Right lobe of liver (tissue), 6 donors: ENCODE data around the gene CFAP298. TPM values are rescaled to one million over a fixed set of nuclear protein-coding genes. Genes with fewer than 3 reads are reported as not detected.
"Not testable (repeated sequence)": the region's sequence is repeated elsewhere in the genome, so short reads cannot be mapped to it uniquely, and the experiment has no call there.

Source experiments
- ATAC-seq, 4 donors: fragments of 200-7000 bp; cut with Tn5 transposase; one replicate each; pipeline ENCODE4 v1.9.1; 2020; ENCODE audit warnings: mild to moderate bottlenecking in 4 of 4, moderate library complexity in 4 of 4
- DNase-seq, 3 donors: peaks; one replicate each; pipeline ENCODE4 v3.0.0-alpha.2; 2020
- H3K27ac ChIP-seq, 3 donors: fragments of 200-600 bp; one replicate each; pipeline ENCODE4 v1.8.0; 2022
- H3K27me3 ChIP-seq, 2 donors: fragments of 200-600 bp; one replicate each; pipeline ENCODE4 v1.8.0; 2022
- H3K36me3 ChIP-seq, 4 donors: fragments of 200-600 bp; sonication (generic) in 1 of 4; one replicate each; pipeline versions ENCODE4 v1.5.1 to v1.8.0; 2017 to 2022; ENCODE audit warnings: control low read depth in 1 of 4
- H3K4me1 ChIP-seq, 4 donors: fragments of 200-600 bp; sonication (generic) in 1 of 4; one replicate each; pipeline versions ENCODE4 v1.5.1 to v1.8.0; 2017 to 2022; ENCODE audit warnings: control low read depth in 1 of 4
- H3K4me3 ChIP-seq, 3 donors: fragments of 200-600 bp; one replicate each; pipeline ENCODE4 v1.8.0; 2022
- H3K9me3 ChIP-seq, 4 donors: fragments of 200-600 bp; sonication (generic) in 1 of 4; one replicate each; pipeline versions ENCODE4 v1.5.1 to v1.8.0; 2017 to 2022; ENCODE audit warnings: control low read depth in 1 of 4
- POLR2A ChIP-seq: fragments of 450-650 bp; IDR thresholded peaks from one replicate; pipeline ENCODE4 v1.6.1; 2017; ENCODE audit warnings: antibody characterized with exemption, mild to moderate bottlenecking
- WGBS: methylation state at CpG from one replicate; pipeline ENCODE4 v1.1.6; 2018; ENCODE audit warnings: low coverage, low lambda C conversion rate; ENCODE audit not compliant: insufficient coverage; ENCODE audit errors: missing lambda C conversion rate; 5-methylcytosine and 5-hydroxymethylcytosine counted together
- intact Hi-C, 2 donors: fragments of 100-400 bp; cut with DNase I; formaldehyde crosslinking; loops; one replicate each; pipeline versions ENCODE4 v1.11.2 to v1.14.1; 2022
- total RNA-seq, 6 experiments: library from RNA; depleted of rRNA in 2 of 6; stranded (reverse); fragments of >200 nt in 2 of 6; fragmentation: NEBNext Ultra II Directional in 3 of 6; extraction: Animal tissue kit (Norgen Biotek cat#: 25700) in 3 of 6; gene quantifications; one replicate each; pipeline versions ENCODE4 v1.1.0 to v1.2.4, GENCODE V29; 2016 to 2023
- TF ChIP-seq, protein P1 (sequence below), 4 donors: fragments of 200-600 bp in 3 of 4; fragments of 450-650 bp in 1 of 4; IDR thresholded peaks; one replicate each; pipeline versions ENCODE4 v1.5.1 to v1.8.0; 2016 to 2022; ENCODE audit warnings: antibody characterized with exemption in 4 of 4, mild to moderate bottlenecking in 2 of 4
- donor health status: DM: no; HTN: yes; CAD: no.
- donor health status: DM: no; HTN: no; CAD: no.
- donor health status: DM: no; HTN: no; CAD: no.
- donor health status: DM: no; HTN: yes; CAD: no.
- donor health status: DM: no; HTN: yes; CAD: no.

Gene CFAP298
- total RNA-seq, 6 experiments from 2014 or later: 8.6 to 15.3 (median 11.6) TPM

- peak overlapping the region; percentile 72 to 76 (median 74) for H3K27ac ChIP-seq
- peaks cover 0 to 11% (median 2%) of the 10 kb centered on the region in 4 donors for H3K36me3 ChIP-seq
- H3K4me3 ChIP-seq: peak overlapping the region; percentile 89 to 94 (median 90)
- intact Hi-C loops: no loop called here
- WGBS: 69% methylated on average over 14 of the region's 16 CpGs
- H3K27me3 ChIP-seq: no peaks in the 10 kb centered on the region
- peaks cover 0 to 5% (median 3%) of the 10 kb centered on the region in 4 donors for H3K4me1 ChIP-seq
- DNase-seq (no peak), ATAC-seq (no peak)
- TF ChIP-seq POLR2A: no peak
- H3K9me3 ChIP-seq: no peaks in the 10 kb centered on the region
Observed at GRCh38 chr21:32613436-32614043, 1.4 kb upstream of the CFAP298 start.

DNA sequence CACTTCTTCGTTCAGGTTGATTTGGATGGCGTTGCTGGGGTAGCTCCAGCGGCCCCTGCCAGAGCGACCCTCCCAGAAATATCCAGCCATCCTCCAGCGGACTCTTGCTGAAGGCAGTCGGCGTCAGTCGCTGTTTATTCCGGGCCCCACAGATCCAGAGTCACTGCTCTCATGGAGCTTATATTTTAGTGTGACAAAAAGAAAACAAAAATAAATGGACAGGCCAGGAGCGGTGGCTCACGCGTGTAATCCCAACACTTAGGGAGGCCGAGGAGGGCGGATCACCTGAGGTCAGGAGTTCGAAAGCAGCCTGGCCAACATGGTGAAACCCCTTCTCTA lies 791 bp upstream of the CFAP298 start:
- Histone ChIP-seq H3K9me3 (no peaks in the 10 kb centered on the region), H3K4me1 (peaks cover 0 to 5% (median 3%) of the 10 kb centered on the region in 4 donors), H3K27ac (peak overlapping the region; percentile 72 to 76 (median 74)), H3K4me3 (peak overlapping the region; percentile 89 to 94 (median 90)), H3K36me3 (peaks cover 0 to 11% (median 2%) of the 10 kb centered on the region in 4 donors), H3K27me3 (no peaks in the 10 kb centered on the region)
- no peak for TF ChIP-seq POLR2A
- TF ChIP-seq, protein P1, sequence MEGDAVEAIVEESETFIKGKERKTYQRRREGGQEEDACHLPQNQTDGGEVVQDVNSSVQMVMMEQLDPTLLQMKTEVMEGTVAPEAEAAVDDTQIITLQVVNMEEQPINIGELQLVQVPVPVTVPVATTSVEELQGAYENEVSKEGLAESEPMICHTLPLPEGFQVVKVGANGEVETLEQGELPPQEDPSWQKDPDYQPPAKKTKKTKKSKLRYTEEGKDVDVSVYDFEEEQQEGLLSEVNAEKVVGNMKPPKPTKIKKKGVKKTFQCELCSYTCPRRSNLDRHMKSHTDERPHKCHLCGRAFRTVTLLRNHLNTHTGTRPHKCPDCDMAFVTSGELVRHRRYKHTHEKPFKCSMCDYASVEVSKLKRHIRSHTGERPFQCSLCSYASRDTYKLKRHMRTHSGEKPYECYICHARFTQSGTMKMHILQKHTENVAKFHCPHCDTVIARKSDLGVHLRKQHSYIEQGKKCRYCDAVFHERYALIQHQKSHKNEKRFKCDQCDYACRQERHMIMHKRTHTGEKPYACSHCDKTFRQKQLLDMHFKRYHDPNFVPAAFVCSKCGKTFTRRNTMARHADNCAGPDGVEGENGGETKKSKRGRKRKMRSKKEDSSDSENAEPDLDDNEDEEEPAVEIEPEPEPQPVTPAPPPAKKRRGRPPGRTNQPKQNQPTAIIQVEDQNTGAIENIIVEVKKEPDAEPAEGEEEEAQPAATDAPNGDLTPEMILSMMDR (IDR thresholded peaks at IDR 0.05): no peak
- intact Hi-C loops: no loop called here
- peak; percentile 23 to 36 (median 29) for ATAC-seq
- DNase-seq: no peak
- 1% methylated on average over 14 of the region's 15 CpGs for WGBS

- Histone ChIP-seq H3K9me3 (no peaks in the 10 kb centered on the region), H3K27me3 (no peaks in the 10 kb centered on the region), H3K4me1 (peaks cover 0 to 5% (median 3%) of the 10 kb centered on the region in 4 donors), H3K4me3 (peak overlapping the region; percentile 89 to 94 (median 90)), H3K27ac (peak overlapping the region; percentile 72 to 76 (median 74)), H3K36me3 (peaks cover 0 to 24% (median 4%) of the 10 kb centered on the region in 4 donors)
- ATAC-seq (peak; percentile 13 to 35 (median 18)), DNase-seq (peak in 1 of 3 donors; percentile 36)
- no peak for TF ChIP-seq POLR2A
- TF ChIP-seq, protein P1 (IDR thresholded peaks at IDR 0.05): no peak
- intact Hi-C loops: no loop called here
- WGBS: 0% methylated on average over 20 of the region's 28 CpGs
Observed at GRCh38 chr21:32611471-32611997, 643 bp downstream of the CFAP298 start.

- H3K36me3 ChIP-seq: peaks cover 0 to 30% (median 4%) of the 10 kb centered on the region in 4 donors
- WGBS: 75% methylated on average over 14 of the region's 17 CpGs
- intact Hi-C loops, H3K27me3 ChIP-seq, ATAC-seq, H3K27ac ChIP-seq, H3K4me1 ChIP-seq, DNase-seq, H3K9me3 ChIP-seq: not testable (repeated sequence)
- peak overlapping the region; percentile 89 to 94 (median 90) for H3K4me3 ChIP-seq
Observed at GRCh38 chr21:32610940-32611339, 1.2 kb downstream of the CFAP298 start.

DNA sequence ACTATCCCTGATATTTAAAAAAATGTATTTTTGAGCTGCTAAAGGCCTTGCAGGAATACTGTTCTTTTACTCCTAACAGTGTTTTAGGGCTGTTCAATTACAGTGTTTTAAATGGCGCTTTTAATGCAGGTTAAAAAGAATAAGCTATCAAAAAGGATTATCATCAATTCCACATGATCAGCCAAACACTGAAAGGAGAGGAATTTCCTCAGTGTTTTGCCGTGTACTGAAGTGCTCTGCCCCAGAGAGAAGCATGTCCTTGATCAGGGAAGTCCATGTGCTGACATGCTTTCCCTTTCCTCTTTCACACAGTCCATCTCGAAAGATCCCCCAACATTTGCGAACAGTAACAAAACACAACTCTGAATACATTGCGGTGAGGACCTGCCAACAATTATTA lies 3.3 kb downstream of the CFAP298 start:
- no peak for ATAC-seq
- intact Hi-C loops: no loop called here
- Histone ChIP-seq H3K27me3 (no peaks in the 10 kb centered on the region), H3K4me1 (peaks cover 0 to 5% (median 3%) of the 10 kb centered on the region in 4 donors), H3K4me3 (no peak overlapping the region), H3K27ac (no peak overlapping the region), H3K36me3 (peaks cover 0 to 51% (median 11%) of the 10 kb centered on the region in 4 donors), H3K9me3 (no peaks in the 10 kb centered on the region)
- no peak for TF ChIP-seq POLR2A
- TF ChIP-seq, protein P1 (IDR thresholded peaks at IDR 0.05): no peak
- WGBS: 82% methylated on average over 5 of the region's 5 CpGs
- no peak for DNase-seq
